Common myeloid progenitor, CD34-positive (primary cell): ENCODE measurements around the gene RPL15.
"Not testable (repeated sequence)": the region's sequence is repeated elsewhere in the genome, so short reads cannot be mapped to it uniquely, and the experiment has no call there.

Experiments used
- CTCF ChIA-PET: fragments of 350-600 bp; sonication (Branson Sonifier 250); formaldehyde crosslinking; loops from one replicate; lab custom pipeline; 2021; ENCODE audit warnings: antibody characterized with exemption; lab: Charles Lee
- POLR2A ChIA-PET: fragments of 350-600 bp; sonication (Branson Sonifier 250); formaldehyde crosslinking; loops from one replicate; lab custom pipeline; 2021; ENCODE audit warnings: antibody characterized with exemption; lab: Charles Lee
- DNase-seq, 3 donors: peaks; one replicate each; pipeline versions ENCODE4 v3.0.0 to v3.0.0-alpha.2; 2013
- H3K27ac ChIP-seq, 2 experiments: 1 replicate in 1 of 2; 2 replicates in 1 of 2; pipeline ENCODE4 v1.7.0; 2013; ENCODE audit warnings: inconsistent platforms in 2 of 2, low read length in 2 of 2, mild to moderate bottlenecking in 2 of 2, low read depth in 1 of 2, moderate library complexity in 1 of 2; ENCODE audit not compliant: severe bottlenecking in 2 of 2, insufficient read depth in 1 of 2, poor library complexity in 1 of 2
- H3K27me3 ChIP-seq, 5 experiments: replicated peaks in 2 of 5; 1 replicate in 3 of 5; 2 replicates in 2 of 5; pipeline versions ENCODE4 v1.6.1 to v1.7.0; 2013; ENCODE audit warnings: low read length in 4 of 5, mild to moderate bottlenecking in 2 of 5, moderate library complexity in 2 of 5, inconsistent platforms in 1 of 5; ENCODE audit not compliant: insufficient read depth in 5 of 5, control insufficient read depth in 4 of 5
- H3K36me3 ChIP-seq, 4 experiments: 1 replicate in 2 of 4; 2 replicates in 2 of 4; pipeline versions ENCODE4 v1.6.1 to v1.7.0; 2013; ENCODE audit warnings: low read length in 3 of 4, control low read depth in 1 of 4, mild to moderate bottlenecking in 1 of 4; ENCODE audit not compliant: control insufficient read depth in 4 of 4, insufficient read depth in 4 of 4
- H3K4me1 ChIP-seq, 4 experiments: 1 replicate in 3 of 4; 2 replicates in 1 of 4; pipeline versions ENCODE4 v1.6.1 to v1.7.1; 2013; ENCODE audit warnings: low read length in 3 of 4, mild to moderate bottlenecking in 3 of 4, control low read depth in 1 of 4, inconsistent platforms in 1 of 4, moderate library complexity in 1 of 4; ENCODE audit not compliant: control insufficient read depth in 4 of 4, insufficient read depth in 4 of 4; ENCODE audit errors: control extremely low read depth in 1 of 4
- H3K4me3 ChIP-seq, 7 experiments: 1 replicate in 4 of 7; 2 replicates in 3 of 7; pipeline versions ENCODE4 v1.5.1 to v1.7.0; 2013; ENCODE audit warnings: mild to moderate bottlenecking in 7 of 7, low read length in 6 of 7, moderate library complexity in 6 of 7, inconsistent platforms in 2 of 7, low read depth in 2 of 7, control low read depth in 1 of 7; ENCODE audit not compliant: insufficient read depth in 4 of 7, control insufficient read depth in 1 of 7; ENCODE audit errors: extremely low read depth in 1 of 7
- H3K9me3 ChIP-seq, 5 experiments: 1 replicate in 4 of 5; 2 replicates in 1 of 5; pipeline versions ENCODE4 v1.6.1 to v1.7.1; 2013; ENCODE audit warnings: low read length in 4 of 5, mild to moderate bottlenecking in 2 of 5, inconsistent platforms in 1 of 5, low read depth in 1 of 5, moderate library complexity in 1 of 5; ENCODE audit not compliant: control insufficient read depth in 4 of 5, insufficient read depth in 2 of 5; ENCODE audit errors: control extremely low read depth in 1 of 5
- WGBS: methylation state at CpG from one replicate; pipeline ENCODE4 v1.1.5; 2013; ENCODE audit not compliant: insufficient coverage; 5-methylcytosine and 5-hydroxymethylcytosine counted together

The RPL15 gene

DNA sequence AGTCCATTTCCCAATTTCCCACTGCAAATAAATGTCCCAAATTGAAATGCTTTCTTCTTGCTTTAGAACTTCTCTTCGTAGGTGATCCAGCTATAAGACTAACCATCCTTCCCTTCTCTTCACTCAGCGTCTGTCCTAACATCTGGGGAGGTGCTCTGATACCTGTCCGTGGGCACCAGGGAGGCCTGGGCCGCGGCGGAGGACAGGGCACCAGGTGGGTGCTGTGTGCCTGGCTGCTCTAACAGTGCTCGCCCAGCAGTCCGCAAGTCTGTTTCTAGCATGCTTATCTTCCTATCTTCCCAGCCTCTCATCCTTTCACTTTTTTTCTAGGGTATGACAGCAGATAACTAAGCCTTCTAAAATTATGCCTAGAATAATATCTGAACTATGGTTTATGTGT lies 37.4 kb upstream of the RPL15 start:
- WGBS, result 97% methylated on average over 5 of the region's 8 CpGs
- no peaks in the 10 kb centered on the region for H3K27me3 ChIP-seq
- CTCF ChIA-PET, result interaction anchor here (1.0 to 3.4 kb wide), 4 partner anchors 9 to 45 kb away, joined by 5 to 18 read pairs (median 6); no protein-coding TSS in a partner anchor

DNA sequence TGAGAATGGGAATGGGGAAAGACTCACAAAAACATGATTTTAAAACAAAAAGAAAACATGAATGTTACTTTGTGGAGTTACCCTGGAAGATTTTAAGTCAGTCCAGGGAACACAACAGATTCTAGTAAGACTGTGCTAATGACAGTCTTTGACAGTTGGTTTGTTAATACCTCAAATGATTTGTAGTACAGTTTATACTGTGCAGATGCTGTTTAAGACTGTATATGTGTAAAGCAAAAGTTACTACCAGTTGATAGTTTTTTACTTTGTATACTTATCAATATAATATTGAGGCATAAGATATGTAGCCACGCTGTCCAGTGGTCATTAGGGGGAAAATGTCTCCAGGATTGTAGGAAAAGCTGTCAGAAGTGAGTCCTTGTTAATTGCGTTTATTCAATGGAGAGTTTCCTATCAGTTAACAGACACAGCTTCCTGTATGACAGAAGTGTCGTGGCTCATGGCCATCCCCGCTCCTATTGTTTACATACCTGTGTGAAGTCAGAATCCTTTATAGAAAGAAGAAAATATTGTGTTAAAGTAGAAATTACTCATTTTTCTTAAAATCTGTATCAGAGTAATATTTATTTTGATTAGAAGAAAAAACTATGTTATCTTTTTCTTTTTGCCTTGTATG lies 36.1 kb upstream of the RPL15 start:
- Histone ChIP-seq H3K9me3 (peaks cover 0 to 9% (median 0%) of the 10 kb centered on the region in 5 experiments), H3K4me3 (peak overlapping the region in 3 of 7 experiments; percentile 25 to 57 (median 55)), H3K27ac (peak overlapping the region; percentile 25 to 33), H3K36me3 (peaks cover 0 to 10% (median 2%) of the 10 kb centered on the region in 4 experiments), H3K27me3 (no peaks in the 10 kb centered on the region), H3K4me1 (peaks cover 12 to 39% (median 26%) of the 10 kb centered on the region in 4 experiments)
- DNase-seq, result peak in 1 of 3 donors; percentile 49
- POLR2A ChIA-PET, result interaction anchor here (0.5 to 1.4 kb wide), 2 partner anchors 15 to 22 kb away, joined by 3 read pairs; no protein-coding TSS in a partner anchor
- CTCF ChIA-PET, result interaction anchor here (1.4 to 3.4 kb wide), 4 partner anchors 10 to 47 kb away, joined by 3 to 18 read pairs (median 6); no protein-coding TSS in a partner anchor
- WGBS, result no CpG with 5 or more reads among the region's 4 CpGs

More for the DNA sequence above, 37.4 kb upstream of the RPL15 start:
- POLR2A ChIA-PET, result no interaction called here
- Histone ChIP-seq H3K9me3 (peaks cover 0 to 9% (median 0%) of the 10 kb centered on the region in 5 experiments), H3K27ac (no peak overlapping the region), H3K4me1 (peaks cover 12 to 39% (median 26%) of the 10 kb centered on the region in 4 experiments), H3K4me3 (no peak overlapping the region), H3K36me3 (peaks cover 0 to 10% (median 2%) of the 10 kb centered on the region in 4 experiments)
- DNase-seq, result no peak

- H3K27ac ChIP-seq, result peak overlapping the region in 1 of 2 experiments; percentile 66
- not testable (repeated sequence) for H3K9me3 ChIP-seq, H3K27me3 ChIP-seq
- H3K4me1 ChIP-seq, result peaks cover 12 to 35% (median 24%) of the 10 kb centered on the region in 4 experiments
- 100% methylated on average over 1 of the region's 4 CpGs for WGBS
- ChIA-PET CTCF (interaction anchor here (0.6 to 3.4 kb wide), 7 partner anchors 9 to 49 kb away, joined by 3 to 18 read pairs (median 3); no protein-coding TSS in a partner anchor), POLR2A (interaction anchor here (1.2 to 1.4 kb wide), 2 partner anchors 12 to 16 kb away, joined by 3 read pairs; no protein-coding TSS in a partner anchor)
- H3K36me3 ChIP-seq, result peaks cover 0 to 18% (median 2%) of the 10 kb centered on the region in 4 experiments
- DNase-seq, result peak; percentile 46 to 82 (median 76)
- H3K4me3 ChIP-seq, result peak overlapping the region in 4 of 7 experiments; percentile 48 to 57 (median 56)
These were observed 34.9 kb upstream of the RPL15 start for GRCh38 chr3:23881993-23882392.

GRCh38 chr3:23882487-23882918 lies 34.4 kb upstream of the RPL15 start:
- ChIA-PET CTCF (interaction anchor here (0.6 to 3.4 kb wide), 7 partner anchors 9 to 50 kb away, joined by 3 to 18 read pairs (median 3); no protein-coding TSS in a partner anchor), POLR2A (interaction anchor here (1.2 kb wide), 1 partner anchor 11 kb away, joined by 3 read pairs; no protein-coding TSS in a partner anchor)
- Histone ChIP-seq H3K27me3 (no peaks in the 10 kb centered on the region), H3K4me3 (peak overlapping the region in 1 of 7 experiments; percentile 57), H3K4me1 (peaks cover 12 to 30% (median 21%) of the 10 kb centered on the region in 4 experiments), H3K27ac (no peak overlapping the region), H3K36me3 (peaks cover 0 to 21% (median 2%) of the 10 kb centered on the region in 4 experiments), H3K9me3 (peaks cover 0 to 9% (median 0%) of the 10 kb centered on the region in 5 experiments)
- no peak for DNase-seq
- WGBS, result 97% methylated on average over 22 of the region's 28 CpGs

DNA sequence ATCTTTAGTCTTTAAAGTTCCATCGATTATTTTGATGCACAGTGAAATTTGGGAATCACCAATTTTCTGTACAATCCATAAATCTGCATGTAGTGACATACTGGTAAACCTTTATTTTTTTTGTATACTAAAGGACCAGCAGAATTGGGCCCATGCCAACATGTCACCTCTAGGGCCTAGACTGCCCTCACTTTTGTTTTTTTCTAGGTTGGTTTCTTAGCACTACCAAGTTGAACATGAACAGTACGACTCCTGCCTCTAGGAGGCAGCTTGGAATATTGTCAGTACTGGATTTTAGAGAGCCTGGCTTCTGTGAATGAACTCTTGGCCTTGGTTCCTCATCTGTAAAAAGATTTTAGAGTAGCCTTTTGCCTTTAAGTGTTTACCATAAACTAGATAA lies 32.5 kb upstream of the RPL15 start:
- H3K27me3 ChIP-seq, result no peaks in the 10 kb centered on the region
- 89% methylated on average over 1 of the region's 2 CpGs for WGBS
- ChIA-PET CTCF (interaction anchor here (0.6 to 2.5 kb wide), 4 partner anchors 20 to 50 kb away, joined by 3 to 8 read pairs (median 4); partner anchors contain the start of gene NKIRAS1), POLR2A (interaction anchor here (0.5 to 0.6 kb wide), 2 partner anchors 69 to 1966 kb away, joined by 3 read pairs; no protein-coding TSS in a partner anchor)
- H3K9me3 ChIP-seq, result peaks cover 0 to 4% (median 0%) of the 10 kb centered on the region in 5 experiments
- H3K36me3 ChIP-seq, result peaks cover 0 to 19% (median 4%) of the 10 kb centered on the region in 4 experiments
- no peak overlapping the region for H3K4me3 ChIP-seq
- no peak overlapping the region for H3K27ac ChIP-seq
- peaks cover 16 to 34% (median 22%) of the 10 kb centered on the region in 4 experiments for H3K4me1 ChIP-seq
- peak in 2 of 3 donors; percentile 46 to 55 for DNase-seq

DNA sequence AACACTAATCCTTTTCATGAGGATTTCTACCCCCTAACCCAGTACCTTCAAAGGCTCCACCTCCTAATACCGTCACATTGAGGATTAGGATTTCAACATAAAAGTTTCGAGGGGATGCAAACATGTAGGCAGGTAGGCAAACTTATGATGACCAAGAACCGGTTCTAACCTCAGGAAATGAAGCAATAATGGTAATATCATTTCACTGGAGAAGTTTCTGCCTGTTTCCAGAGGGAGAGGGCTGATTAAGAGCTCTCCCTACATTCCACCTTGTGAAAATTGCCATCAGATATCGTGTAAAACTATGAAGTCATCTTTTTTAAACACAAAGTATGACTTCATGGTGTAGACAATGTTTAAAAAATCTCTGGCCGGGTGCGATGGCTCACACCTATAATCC lies 31.7 kb upstream of the RPL15 start:
- H3K9me3 ChIP-seq, result peaks cover 0 to 4% (median 0%) of the 10 kb centered on the region in 5 experiments
- CTCF ChIA-PET, result interaction anchor here (0.9 to 2.5 kb wide), 3 partner anchors 20 to 51 kb away, joined by 3 to 8 read pairs (median 5); partner anchors contain the start of gene NKIRAS1
- no peak for DNase-seq
- 33% methylated on average over 1 of the region's 6 CpGs for WGBS
- peaks cover 15 to 33% (median 21%) of the 10 kb centered on the region in 4 experiments for H3K4me1 ChIP-seq
- no peaks in the 10 kb centered on the region for H3K27me3 ChIP-seq
- POLR2A ChIA-PET, result no interaction called here
- no peak overlapping the region for H3K27ac ChIP-seq
- peaks cover 4 to 26% (median 6%) of the 10 kb centered on the region in 4 experiments for H3K36me3 ChIP-seq
- no peak overlapping the region for H3K4me3 ChIP-seq
